Measurements from ENCODE around the gene CMSS1. TPM values are rescaled to one million over a fixed set of nuclear protein-coding genes. Genes with fewer than 3 reads are reported as not detected.

CMSS1 gene
- total RNA-seq, 1 donor from 2014 or later, result 28.4 TPM

- TF ChIP-seq, protein P1, sequence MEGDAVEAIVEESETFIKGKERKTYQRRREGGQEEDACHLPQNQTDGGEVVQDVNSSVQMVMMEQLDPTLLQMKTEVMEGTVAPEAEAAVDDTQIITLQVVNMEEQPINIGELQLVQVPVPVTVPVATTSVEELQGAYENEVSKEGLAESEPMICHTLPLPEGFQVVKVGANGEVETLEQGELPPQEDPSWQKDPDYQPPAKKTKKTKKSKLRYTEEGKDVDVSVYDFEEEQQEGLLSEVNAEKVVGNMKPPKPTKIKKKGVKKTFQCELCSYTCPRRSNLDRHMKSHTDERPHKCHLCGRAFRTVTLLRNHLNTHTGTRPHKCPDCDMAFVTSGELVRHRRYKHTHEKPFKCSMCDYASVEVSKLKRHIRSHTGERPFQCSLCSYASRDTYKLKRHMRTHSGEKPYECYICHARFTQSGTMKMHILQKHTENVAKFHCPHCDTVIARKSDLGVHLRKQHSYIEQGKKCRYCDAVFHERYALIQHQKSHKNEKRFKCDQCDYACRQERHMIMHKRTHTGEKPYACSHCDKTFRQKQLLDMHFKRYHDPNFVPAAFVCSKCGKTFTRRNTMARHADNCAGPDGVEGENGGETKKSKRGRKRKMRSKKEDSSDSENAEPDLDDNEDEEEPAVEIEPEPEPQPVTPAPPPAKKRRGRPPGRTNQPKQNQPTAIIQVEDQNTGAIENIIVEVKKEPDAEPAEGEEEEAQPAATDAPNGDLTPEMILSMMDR (conservative IDR thresholded peaks at IDR 0.05; ENCODE audit: low read depth, low read length), result no peak
- DNase-seq (ENCODE audit: low read depth), result no peak
- H3K4me3 ChIP-seq (ENCODE audit: low read depth, low read length), result no peak overlapping the region
Observed at GRCh38 chr3:100079328-100079727, 261.7 kb downstream of the CMSS1 start.

DNA sequence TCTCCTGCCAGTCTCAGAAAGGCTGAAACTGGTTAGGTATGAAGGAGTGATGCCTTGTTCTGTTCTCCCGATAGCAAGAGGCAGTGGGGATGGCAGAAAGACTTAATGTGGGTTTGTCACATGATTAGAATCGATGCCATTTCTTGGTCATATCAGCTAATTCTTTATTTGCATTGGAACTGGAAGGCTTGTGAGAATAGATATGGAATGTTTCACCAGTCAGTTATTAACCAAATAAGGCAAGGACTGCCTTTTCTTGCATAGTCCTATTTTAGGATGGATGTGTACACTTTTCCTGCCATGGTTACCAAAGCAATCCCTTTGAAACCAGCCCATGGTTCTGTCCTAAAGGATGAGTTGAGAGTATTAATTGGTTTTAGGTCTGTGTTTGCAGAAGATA, 262.9 kb downstream of the CMSS1 start:
- TF ChIP-seq, protein P1 (conservative IDR thresholded peaks at IDR 0.05; ENCODE audit: low read depth, low read length), result no peak
- DNase-seq (ENCODE audit: low read depth), result no peak
- no peak overlapping the region for H3K4me3 ChIP-seq (ENCODE audit: low read depth, low read length)

DNA sequence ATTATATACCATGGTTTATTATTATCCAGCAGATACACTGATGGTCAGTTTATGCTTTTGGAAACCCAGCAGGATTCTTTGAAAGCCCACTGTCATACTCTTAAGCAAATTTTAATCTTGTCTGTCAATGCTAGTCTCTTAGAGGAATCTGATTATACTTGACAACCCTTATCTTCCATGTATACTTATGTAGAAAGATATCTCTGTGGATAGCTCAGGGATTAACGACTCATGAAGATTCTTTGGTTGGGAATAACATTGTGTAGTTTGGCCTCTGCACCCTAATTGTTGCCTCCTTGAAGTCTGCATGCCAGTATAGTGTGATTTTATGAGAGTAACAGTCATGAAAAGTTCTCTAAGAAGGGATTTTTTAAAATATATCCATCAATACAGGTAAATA, 263.6 kb downstream of the CMSS1 start:
- no peak for DNase-seq (ENCODE audit: low read depth)
- TF ChIP-seq, protein P1 (conservative IDR thresholded peaks at IDR 0.05; ENCODE audit: low read depth, low read length), result no peak
- no peak overlapping the region for H3K4me3 ChIP-seq (ENCODE audit: low read depth, low read length)

GRCh38 chr3:100081986-100082692, 264.5 kb downstream of the CMSS1 start:
- DNase-seq (ENCODE audit: low read depth), result no peak
- TF ChIP-seq, protein P1 (conservative IDR thresholded peaks at IDR 0.05; ENCODE audit: low read depth, low read length), result no peak

DNA sequence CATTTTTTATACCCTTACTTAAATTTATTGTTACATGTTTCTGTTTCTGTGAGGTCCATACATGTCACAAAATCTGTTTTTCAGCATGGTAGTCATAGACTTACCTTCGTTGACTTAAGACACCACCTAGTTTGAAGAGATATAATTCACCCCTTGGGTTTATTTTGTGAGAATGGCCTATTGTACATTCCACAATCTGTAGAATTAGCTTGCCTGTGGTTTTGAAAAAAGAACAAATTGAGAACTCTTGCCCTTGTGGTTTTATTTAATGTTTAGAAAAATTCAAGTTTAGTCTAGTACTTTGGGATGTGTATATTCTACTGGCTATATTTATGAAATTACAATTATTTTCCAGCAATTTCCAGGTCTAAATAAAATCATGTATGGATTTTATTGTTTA, 265.1 kb downstream of the CMSS1 start:
- TF ChIP-seq, protein P1 (conservative IDR thresholded peaks at IDR 0.05; ENCODE audit: low read depth, low read length), result no peak
- H3K4me3 ChIP-seq (ENCODE audit: low read depth, low read length), result no peak overlapping the region
- no peak for DNase-seq (ENCODE audit: low read depth)

More at GRCh38 chr3:100081986-100082692, 264.5 kb downstream of the CMSS1 start:
- no peak overlapping the region for H3K4me3 ChIP-seq (ENCODE audit: low read depth, low read length)

- TF ChIP-seq, protein P1 (conservative IDR thresholded peaks at IDR 0.05; ENCODE audit: low read depth, low read length), result no peak
- DNase-seq (ENCODE audit: low read depth), result no peak
- no peak overlapping the region for H3K4me3 ChIP-seq (ENCODE audit: low read depth, low read length)
Observed at GRCh38 chr3:100083209-100083608, 265.5 kb downstream of the CMSS1 start.

Data from epithelial cell of proximal tubule (primary cell).